Esophagus squamous epithelium (tissue), 4 donors: ENCODE results near the gene SH3YL1.

Experiments
- CTCF ChIP-seq, 6 experiments: fragments of 450-650 bp in 4 of 6; fragments of 200-600 bp in 2 of 6; sonication (generic) in 2 of 6; IDR thresholded peaks; one replicate each; pipeline ENCODE4 v1.5.1; 2016 to 2019; ENCODE audit warnings: antibody characterized with exemption in 6 of 6, mild to moderate bottlenecking in 4 of 6, moderate library complexity in 4 of 6
- POLR2A ChIP-seq, 4 donors: fragments of 450-650 bp; IDR thresholded peaks; one replicate each; pipeline ENCODE4 v1.6.1; 2017; ENCODE audit warnings: antibody characterized with exemption in 4 of 4, mild to moderate bottlenecking in 4 of 4, moderate library complexity in 3 of 4

GRCh38 chr2:284896-285492, 21.2 kb upstream of the SH3YL1 start:
- TF ChIP-seq POLR2A (IDR thresholded peaks at IDR 0.05), result no peak
- no peak for TF ChIP-seq CTCF (IDR thresholded peaks at IDR 0.05)
